GDM1 (cell line): ENCODE results near the gene ACTR1A.
"Not testable (repeated sequence)": the region's sequence is repeated elsewhere in the genome, so short reads cannot be mapped to it uniquely, and the experiment has no call there.

Source experiments
- DNase-seq: peaks from one replicate; lab custom pipeline; 2025; lab: John Stamatoyannopoulos, UW

The ACTR1A gene

GRCh38 chr10:102514487-102515311 is 12.2 kb upstream of the ACTR1A start:
- DNase-seq: no peak

DNA sequence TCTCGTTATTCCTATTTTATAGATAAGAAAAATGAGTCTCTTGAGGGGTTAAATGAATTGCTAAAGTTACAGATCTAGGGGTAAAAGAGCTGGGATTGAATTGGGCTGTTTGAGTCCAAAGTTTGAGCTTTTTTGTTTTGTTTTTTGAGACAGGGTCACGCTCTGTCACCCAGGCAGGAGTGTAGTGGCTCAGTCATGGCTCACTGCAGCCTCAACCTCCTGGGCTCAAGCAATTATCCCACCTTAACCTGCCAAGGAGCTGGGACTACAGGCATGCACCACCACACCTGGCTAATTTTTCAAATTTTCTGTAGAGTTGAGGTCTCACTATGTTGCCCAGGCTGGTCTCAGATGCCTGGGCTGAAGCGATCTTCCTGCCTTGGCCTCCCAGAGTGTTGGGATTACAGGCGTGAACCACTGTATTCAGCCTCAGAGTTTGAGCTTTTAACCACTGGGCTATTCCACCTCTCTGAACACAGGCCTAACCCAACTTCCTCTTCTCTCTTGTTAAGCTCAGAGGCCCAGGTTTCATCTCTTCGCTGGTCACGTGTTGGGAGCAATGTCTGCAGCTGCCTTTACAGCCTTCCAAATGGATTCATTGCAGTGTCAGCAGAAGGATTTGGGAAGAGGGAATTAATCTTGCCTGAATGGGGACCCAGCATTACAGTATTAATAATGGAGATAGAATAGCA is 9.2 kb upstream of the ACTR1A start:
- DNase-seq: peak; percentile 11

DNA sequence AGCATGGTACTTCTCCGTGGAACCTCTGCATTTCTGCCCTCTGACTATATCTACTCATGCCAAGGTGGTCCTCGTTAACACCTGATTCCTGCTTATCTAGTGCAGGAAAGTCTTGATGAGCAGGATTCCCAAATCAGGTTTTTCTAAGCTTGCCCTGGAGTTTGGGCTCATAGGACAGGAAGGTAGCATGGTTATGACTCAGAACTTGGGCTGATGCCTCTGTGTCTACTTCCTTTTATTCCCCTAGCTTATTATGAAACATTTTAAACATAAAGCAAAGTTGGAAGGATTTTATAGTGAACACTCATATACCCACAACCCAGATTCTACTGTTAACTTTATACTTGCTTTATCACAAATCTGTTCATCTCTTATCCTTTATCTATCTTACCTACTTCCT is 6.9 kb upstream of the ACTR1A start:
- DNase-seq: no peak

- DNase-seq: no peak
Observed at GRCh38 chr10:102508506-102508905, 6.0 kb upstream of the ACTR1A start.

DNA sequence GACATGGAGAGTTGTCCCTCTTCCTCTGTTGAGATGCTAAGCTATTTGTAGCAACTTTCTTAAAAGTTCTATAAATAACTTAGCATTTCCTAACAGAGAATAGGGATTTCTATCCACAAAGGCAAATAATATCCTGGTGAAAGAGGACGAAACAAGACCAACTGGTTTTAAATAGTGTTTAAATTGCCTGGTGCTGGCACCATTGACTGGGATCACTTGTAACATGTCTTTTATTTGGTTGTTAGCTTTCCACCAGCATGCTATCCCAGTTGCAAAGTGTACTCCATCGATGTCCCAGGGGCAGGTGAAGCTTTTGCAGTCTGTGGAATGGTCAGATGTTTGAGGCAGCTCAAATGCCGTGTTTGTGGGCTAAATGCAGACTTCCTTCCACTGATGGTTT is 5.0 kb upstream of the ACTR1A start:
- no peak for DNase-seq

DNA sequence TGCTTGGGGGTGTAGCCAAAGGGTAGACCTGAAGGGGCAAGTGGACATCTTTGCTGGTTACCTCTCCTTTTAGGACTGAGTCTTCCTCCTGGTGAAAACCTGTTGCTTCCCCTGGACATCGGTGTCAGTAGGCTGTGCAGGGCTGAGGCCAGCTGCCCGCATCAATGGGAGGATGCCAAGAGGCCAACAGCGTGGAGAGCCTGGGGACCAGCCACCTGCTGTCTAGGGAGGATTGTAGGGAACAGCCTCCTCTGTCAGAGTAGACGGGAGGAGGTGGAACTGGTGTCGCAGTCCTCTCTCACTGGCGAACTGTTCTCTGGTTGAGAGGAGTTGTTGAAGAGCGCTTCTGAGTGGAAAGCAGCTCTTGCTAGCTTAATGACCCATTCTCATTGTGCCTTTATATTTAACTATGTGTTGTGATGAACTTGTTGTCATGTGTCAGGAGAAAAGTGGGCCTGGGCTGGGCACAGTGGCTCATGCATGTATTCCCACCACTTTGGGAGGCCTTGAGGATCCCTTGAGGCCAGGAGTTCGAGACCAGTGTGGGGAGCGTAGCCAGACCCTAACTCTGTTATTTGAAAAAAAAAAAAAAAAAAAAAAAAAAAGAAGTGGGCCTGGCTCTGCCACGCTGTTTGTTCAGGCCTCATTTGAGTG is 3.1 kb upstream of the ACTR1A start:
- no peak for DNase-seq

GRCh38 chr10:102504976-102505300 is 2.4 kb upstream of the ACTR1A start:
- DNase-seq: no peak

DNA sequence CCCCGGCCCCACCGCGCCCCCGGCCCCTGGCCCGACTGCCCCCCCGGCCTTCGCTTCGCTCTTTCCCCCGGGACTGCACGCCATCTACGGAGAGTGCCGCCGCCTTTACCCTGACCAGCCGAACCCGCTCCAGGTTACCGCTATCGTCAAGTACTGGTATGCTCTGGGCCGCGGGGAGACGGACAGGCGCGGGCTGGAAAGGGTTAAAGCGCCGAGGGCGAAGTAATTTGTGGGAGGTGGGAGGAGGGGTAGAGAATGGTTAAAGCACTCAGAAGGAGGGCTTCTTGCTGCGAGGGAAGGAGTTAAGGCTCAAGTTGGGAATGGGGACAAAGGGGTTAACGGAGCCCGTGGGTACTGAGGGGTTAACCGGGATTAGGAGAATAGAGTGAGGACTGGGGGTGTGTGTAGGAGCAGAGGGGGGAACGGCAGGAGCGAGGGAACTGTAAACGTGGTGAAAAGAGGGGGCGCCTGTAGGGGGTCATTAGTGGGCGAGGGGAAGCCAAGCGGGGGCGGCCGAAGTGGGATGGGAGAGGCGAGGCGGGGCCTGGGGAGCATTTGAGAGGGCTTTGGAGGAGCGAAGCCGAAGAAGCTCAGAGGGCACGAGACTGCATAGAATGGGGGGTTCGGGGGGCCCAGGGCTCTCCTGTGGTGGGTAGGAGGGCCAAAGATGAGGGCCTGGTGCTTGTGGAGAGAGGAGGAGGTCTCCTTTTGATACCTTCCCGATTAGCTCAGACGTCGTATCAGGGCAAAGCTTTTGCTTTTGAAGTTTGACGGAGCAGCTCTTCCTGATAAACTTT is 1.9 kb upstream of the ACTR1A start:
- DNase-seq: peak; percentile 20

DNA sequence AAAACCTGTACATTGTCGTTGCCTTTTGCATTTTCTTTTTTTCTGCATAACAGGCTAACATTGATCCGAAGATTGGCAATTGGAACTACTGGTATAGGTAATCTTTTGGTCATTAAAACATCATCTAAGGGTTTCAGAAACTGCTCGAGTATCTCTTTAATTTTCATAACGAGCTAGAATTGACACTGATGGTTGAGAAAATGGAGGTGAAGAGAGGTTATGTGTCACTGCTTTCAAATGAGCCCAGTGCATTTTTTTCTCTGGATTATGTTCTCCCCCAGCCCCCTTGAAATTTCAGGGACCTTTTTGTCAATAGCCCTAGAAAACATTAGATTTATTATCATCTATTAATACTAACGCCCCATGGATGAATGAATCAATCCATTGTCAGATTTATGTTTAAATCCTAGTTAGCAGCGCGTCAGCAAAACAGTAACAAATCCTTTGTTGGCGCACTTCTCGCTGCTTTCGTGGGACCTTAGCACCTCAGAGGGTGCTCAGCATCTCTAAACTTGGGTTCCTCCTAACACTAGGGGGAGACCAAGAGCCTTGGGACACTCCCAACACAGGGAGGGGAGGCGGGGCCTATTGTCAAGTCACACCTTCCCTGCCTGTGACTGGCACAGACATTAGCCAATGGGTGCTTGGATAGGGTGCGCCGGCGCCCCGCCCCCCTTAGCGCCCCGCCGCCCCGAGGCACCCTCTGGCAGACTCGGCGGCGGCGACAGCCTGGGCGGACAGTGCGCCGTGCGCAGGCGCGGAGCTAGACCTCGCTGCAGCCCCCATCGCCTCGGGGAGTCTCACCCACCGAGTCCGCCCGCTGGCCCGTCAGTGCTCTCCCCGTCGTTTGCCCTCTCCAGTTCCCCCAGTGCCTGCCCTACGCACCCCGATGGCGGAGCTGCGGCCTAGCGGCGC is 1.0 kb upstream of the ACTR1A start, which contains the start of gene SUFU:
SUFU (plus strand) TSS at position 709 of the 915 bp plus-strand sequence; CDS start at position 890, 181 bp downstream.
- peak; percentile 97 for DNase-seq

DNA sequence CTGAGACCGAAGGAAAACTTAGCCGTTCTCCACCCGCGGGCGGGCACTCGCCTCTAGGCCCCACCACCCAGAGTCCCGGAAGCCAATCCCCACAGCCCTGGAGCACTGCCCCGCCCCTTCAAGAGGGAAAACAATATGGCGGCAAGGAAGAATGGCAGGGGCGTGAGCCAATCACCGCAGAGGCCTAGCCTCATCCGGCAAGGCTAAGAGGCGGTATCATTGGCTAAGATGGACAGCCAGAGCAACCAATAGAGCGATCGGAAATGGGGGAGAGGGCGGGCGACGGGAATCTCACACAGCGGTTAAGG is 529 bp downstream of the ACTR1A start:
- DNase-seq: peak; percentile 99

- no peak for DNase-seq
Observed at GRCh38 chr10:102501201-102502028, 1.1 kb downstream of the ACTR1A start.

DNA sequence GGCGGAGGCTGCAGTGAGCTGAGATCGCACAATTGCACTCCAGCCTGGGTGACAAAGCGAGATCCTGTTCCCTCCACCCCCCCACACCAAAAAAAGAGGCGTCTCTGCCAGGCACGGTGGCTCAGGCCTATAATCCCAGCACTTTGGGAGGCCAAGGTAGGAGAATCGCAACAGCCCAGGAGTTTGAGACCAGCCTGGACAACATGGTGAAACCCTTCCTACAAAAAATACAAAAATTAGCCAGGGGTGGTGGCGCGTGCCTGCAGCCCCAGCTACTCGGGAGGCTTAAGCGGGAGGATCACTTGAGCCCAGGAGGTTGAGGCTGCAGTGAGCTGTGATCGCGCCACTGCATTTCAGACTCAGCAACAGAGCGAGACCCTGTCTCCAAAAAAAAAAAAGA is 1.8 kb downstream of the ACTR1A start:
- not testable (repeated sequence) for DNase-seq

DNA sequence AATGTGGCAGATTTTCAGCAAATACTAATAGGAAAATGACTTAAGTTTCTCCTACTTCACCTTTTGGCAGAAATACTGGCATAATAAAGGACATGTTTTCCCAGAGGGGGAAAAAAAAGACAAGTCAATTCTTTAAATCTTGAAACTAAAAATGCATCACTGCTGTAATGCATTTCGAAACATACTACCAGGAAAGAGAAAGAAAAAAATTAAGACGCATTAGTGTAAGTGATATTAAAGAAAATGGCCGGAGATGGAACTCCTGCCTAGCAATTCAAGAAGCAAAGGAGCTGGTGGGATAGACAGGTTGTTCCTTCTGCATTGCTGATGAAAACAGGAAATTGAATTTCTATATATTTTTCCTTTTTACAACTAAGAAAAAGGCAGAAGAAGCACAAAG is 3.2 kb downstream of the ACTR1A start:
- no peak for DNase-seq

GRCh38 chr10:102497545-102497944 is 5.0 kb downstream of the ACTR1A start:
- no peak for DNase-seq

DNA sequence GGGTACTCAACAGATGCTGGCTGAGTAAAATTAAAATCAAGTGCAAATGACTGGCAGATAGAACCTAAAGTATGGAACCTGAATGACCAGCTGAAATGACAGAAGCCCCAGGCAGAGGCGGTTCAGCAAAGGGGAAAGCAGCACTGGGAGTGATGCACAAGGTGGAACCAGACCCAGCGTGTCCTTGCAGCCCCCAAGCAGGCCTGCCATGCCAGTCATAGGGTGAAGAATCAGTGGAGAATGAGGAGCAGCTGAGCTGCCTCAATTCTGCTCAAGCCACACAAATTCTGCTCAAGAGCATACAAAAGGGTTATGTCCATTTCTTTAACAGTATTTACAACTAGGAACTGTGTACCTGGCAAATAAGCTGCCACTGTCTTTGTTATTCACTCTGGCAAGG is 8.7 kb downstream of the ACTR1A start:
- DNase-seq: no peak

- DNase-seq: no peak
Observed at GRCh38 chr10:102492983-102493382, 9.5 kb downstream of the ACTR1A start.

- DNase-seq: no peak
Observed at GRCh38 chr10:102492344-102492939, 10.1 kb downstream of the ACTR1A start.

- DNase-seq: no peak
Observed at GRCh38 chr10:102491136-102491535, 11.4 kb downstream of the ACTR1A start.

- no peak for DNase-seq
Observed at GRCh38 chr10:102485093-102485784, 17.3 kb downstream of the ACTR1A start.
